C4-2B (cell line): ENCODE data around the gene ATP6V0A4.

Source experiments
- ZFX ChIP-seq: fragments of 450-650 bp; IDR thresholded peaks from 2 replicates; pipeline ENCODE4 v1.6.1; 2017
- TF ChIP-seq, protein P1 (sequence below): fragments of 450-650 bp; conservative IDR thresholded peaks from 2 replicates; pipeline ENCODE4 v1.5.1; 2017; ENCODE audit warnings: mild to moderate bottlenecking

DNA sequence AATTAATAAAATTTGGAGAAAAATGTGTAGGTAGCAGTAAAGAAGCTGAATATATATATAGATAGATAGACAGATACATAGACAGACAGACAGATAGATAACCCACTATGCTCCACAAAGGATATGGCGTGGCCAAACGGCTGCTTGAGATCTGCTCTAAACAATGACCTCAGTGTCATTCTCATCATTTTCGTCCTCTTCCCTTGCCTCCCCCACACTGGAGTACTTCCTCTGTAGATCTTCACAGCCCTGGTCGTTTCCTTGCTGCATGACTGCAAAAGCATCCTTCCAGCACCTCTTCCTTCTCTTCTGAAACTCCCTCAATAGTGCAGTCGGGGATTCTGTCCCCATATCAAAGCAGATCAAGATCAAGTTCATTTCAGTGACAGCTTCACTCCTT lies 35.6 kb upstream of the ATP6V0A4 start:
- TF ChIP-seq, protein P1, sequence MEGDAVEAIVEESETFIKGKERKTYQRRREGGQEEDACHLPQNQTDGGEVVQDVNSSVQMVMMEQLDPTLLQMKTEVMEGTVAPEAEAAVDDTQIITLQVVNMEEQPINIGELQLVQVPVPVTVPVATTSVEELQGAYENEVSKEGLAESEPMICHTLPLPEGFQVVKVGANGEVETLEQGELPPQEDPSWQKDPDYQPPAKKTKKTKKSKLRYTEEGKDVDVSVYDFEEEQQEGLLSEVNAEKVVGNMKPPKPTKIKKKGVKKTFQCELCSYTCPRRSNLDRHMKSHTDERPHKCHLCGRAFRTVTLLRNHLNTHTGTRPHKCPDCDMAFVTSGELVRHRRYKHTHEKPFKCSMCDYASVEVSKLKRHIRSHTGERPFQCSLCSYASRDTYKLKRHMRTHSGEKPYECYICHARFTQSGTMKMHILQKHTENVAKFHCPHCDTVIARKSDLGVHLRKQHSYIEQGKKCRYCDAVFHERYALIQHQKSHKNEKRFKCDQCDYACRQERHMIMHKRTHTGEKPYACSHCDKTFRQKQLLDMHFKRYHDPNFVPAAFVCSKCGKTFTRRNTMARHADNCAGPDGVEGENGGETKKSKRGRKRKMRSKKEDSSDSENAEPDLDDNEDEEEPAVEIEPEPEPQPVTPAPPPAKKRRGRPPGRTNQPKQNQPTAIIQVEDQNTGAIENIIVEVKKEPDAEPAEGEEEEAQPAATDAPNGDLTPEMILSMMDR = no peak
- TF ChIP-seq ZFX = no peak
